ENCODE data around the gene STXBP5.
"Not testable (repeated sequence)": the region's sequence is repeated elsewhere in the genome, so short reads cannot be mapped to it uniquely, and the experiment has no call there.

STXBP5 gene

DNA sequence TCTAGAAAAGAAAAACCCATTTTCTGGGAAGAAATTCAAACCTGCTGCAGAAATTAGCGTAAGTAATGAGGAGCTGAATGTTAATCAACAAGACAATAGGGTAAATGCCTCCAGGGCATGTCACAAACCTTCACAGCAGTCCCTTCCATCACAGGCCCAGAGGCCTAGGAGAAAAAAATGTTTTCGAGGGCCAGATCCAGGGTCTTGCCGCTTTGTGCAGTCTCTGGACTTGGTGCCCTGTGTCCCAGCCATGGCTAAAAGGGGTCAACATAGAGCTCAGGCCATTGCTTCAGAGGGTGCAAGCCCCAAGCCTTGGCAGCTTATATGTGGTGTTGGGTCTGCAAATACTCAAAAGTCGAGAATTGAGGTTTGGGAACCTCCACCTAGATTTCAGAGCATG is 99.8 kb downstream of the STXBP5 start:
- no peak for DNase-seq

GRCh38 chr6:147310521-147310920 is 106.3 kb downstream of the STXBP5 start:
- DNase-seq: no peak

DNA sequence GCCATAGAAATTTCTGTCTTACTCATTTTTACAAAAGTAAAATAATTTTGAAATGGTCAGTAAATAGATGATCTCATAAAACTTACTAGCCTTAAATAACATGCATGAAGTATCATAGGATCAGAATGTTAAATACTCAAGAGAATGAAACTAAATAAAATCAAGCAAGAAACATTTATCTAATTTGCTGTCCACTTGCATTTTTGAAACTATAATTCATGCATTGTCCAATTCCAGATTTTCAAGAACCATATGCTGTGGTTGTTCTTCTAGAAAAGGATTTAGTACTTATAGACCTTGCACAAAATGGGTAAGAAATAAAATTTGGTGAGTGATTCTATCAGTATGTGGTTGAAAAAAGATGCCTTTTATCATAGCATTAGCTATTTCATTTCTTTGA is 107.0 kb downstream of the STXBP5 start:
- DNase-seq: no peak

- no peak for DNase-seq
Observed at GRCh38 chr6:147321260-147321659, 117.0 kb downstream of the STXBP5 start.

GRCh38 chr6:147322299-147323162 is 118.3 kb downstream of the STXBP5 start:
- peak; percentile 11 for DNase-seq

- DNase-seq: no peak
Observed at GRCh38 chr6:147325557-147325956, 121.3 kb downstream of the STXBP5 start.

- no peak for DNase-seq
Observed at GRCh38 chr6:147331401-147331800, 127.2 kb downstream of the STXBP5 start.

DNA sequence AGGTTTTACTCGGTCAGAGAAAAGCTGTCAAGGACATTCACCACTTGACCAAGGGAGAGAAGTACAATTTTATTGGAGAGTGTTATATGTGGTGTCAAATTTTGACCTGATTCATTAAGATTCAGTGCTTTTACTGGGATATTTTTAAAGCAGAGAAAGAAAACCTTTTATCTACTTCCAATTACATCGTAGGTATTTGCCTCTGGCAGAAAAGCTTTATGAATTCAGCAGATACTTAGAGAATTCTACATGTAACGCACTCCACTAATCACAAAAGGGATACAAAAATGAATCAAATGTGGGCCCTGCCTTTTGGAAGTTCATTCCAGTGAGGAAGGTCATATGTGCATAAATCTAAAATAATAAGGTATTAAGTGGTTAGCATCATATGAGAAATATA is 133.7 kb downstream of the STXBP5 start:
- no peak for DNase-seq

DNA sequence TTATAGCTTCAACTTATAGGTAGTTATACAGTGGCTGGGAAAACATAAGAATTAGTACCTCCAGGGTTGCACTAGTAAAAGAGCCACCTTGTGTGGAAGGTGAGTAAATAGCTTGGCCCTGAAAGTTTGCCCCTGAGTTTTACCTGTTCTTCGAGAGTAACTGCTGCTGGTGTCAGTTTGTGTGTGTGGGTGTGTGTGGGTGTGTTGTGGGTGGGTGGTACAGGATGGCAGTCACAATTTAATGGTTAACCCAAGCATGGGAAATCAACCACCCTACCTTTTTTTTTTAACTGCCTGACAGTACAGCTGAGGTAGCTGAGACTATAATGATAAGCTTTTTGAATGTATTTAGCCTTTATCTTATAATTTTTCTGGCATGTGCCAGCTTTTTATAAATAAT is 137.3 kb downstream of the STXBP5 start:
- no peak for DNase-seq

GRCh38 chr6:147345902-147346301 is 141.7 kb downstream of the STXBP5 start:
- no peak for DNase-seq

GRCh38 chr6:147347179-147347881 is 143.1 kb downstream of the STXBP5 start:
- no peak for DNase-seq

GRCh38 chr6:147347882-147348575 is 143.8 kb downstream of the STXBP5 start:
- no peak for DNase-seq

GRCh38 chr6:147361311-147361981 is 157.2 kb downstream of the STXBP5 start:
- DNase-seq: no peak

DNA sequence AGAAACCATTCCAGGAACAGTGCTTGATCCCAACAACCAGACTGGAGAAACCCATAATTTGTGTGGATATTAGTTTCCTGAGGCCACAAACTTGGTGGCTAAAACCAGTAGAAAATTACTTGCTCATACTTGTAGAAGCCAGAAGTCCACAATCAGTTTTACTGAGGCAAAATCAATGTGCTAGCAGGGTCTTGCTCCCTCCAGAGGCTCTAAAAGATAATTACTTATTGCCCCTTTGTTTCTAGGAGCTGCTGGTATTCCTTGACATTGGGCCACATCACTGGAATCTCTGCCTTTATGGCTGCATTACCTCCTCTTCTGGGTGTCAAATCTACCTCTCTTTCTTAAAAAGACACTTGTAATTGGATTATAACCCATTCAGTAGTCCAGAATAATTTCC is 162.1 kb downstream of the STXBP5 start:
- no peak for DNase-seq

DNA sequence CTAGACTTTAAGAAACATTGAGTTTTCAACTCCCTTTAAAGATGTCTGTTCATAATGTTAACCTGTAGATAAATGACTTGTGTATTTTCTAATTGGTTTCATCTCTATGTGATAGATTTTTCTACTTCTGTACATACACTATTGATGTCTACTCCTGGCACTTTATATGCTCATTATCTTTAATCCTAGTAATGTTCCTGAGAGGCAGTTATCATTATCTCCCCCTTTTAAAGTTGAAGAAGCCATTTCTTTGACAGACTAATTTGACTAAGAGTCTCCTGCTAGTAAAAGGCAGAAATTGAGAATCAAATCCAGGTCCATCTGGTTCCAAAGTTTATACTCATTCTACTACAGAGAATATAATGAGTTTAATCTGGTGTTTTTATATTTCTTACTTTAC is 167.1 kb downstream of the STXBP5 start:
- DNase-seq: no peak

- no peak for DNase-seq
Observed at GRCh38 chr6:147372806-147373205, 168.6 kb downstream of the STXBP5 start.

GRCh38 chr6:147378819-147379218 is 174.6 kb downstream of the STXBP5 start:
- DNase-seq: no peak

- DNase-seq: not testable (repeated sequence)
Observed at GRCh38 chr6:147380841-147381240, 176.6 kb downstream of the STXBP5 start.

- DNase-seq: no peak
Observed at GRCh38 chr6:147381712-147382111, 177.5 kb downstream of the STXBP5 start.

DNA sequence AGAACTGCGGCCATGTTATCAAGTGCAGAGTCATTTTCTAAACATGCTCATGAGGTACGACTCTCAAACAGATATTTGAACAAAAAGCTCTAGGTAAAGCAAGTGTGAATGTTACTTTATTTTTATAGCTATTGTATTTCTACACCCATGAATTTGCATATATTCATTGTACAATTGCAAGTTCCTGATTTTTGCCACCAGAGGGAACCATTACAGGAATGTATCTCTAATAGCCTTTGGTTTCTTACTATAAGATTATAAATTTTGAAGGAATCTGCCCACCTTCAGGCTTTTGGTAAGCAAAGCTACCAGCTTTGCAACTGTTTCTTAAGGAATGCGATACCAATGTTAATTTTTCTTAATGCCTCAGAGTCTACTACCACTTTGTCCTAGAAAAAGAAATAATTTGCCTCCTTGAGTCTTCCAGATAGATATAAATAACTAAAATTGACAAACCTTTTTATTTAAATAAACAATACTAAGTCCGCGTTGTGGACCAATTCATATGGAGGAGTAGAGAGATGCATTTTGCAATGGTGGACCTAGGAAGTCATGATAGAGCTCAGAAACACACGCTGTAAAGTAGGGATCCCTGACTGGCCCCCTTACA is 178.8 kb downstream of the STXBP5 start:
- no peak for DNase-seq

DNA sequence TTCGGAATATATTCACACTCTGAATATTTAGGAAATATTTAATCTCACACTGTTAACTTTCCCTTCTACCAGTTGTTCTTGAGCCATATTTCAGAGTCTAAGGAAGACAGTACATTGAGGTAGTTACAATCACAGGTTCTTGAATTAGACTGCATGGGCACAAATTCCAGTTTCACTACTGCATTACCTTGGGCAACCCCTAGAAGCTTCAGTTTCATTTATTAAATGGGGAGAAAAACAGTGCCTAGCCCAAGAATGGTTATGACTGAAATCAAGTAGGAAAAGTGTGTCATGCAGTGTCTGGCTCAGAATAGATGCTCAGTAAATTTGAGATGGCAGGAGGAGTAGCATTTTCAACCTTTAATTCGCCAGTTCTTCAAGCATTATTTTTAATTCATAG is 179.8 kb downstream of the STXBP5 start:
- no peak for DNase-seq
